Keratinocyte (primary cell): Measurements from ENCODE around the gene LRRC71.

Experiments
- EZH2 ChIP-seq: IDR thresholded peaks from one replicate; pipeline ENCODE4 v1.6.1; 2012; ENCODE audit warnings: inconsistent platforms, mild to moderate bottlenecking, low read length, moderate library complexity
- TF ChIP-seq, protein P1 (sequence below), 3 experiments: IDR thresholded peaks in 1 of 3; conservative IDR thresholded peaks in 1 of 3; optimal IDR thresholded peaks in 1 of 3; 2 replicates in 2 of 3; 3 replicates in 1 of 3; pipeline versions ENCODE3 to v1.5.1; 2011; ENCODE audit warnings: low read length in 3 of 3, mild to moderate bottlenecking in 3 of 3, moderate library complexity in 2 of 3, control low read depth in 1 of 3, inconsistent platforms in 1 of 3; ENCODE audit not compliant: insufficient read depth in 2 of 3; ENCODE audit errors: extremely low read depth in 1 of 3

DNA sequence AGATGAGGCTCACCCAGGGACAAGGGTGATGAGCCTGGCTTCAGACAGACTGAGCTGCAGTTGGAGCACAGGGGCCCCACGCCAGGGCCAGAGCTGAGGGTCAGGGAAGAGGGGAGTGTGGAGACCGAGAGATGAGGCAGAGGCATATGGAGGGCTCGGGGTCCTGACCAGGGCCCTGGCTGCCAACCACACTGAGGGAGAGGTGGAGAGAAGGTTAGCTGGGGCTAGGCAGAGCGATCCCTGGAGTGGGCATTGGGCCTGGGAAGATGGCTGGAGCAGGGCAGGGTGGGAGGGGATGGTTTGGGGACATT, 18.9 kb upstream of the LRRC71 start:
- TF ChIP-seq, protein P1, sequence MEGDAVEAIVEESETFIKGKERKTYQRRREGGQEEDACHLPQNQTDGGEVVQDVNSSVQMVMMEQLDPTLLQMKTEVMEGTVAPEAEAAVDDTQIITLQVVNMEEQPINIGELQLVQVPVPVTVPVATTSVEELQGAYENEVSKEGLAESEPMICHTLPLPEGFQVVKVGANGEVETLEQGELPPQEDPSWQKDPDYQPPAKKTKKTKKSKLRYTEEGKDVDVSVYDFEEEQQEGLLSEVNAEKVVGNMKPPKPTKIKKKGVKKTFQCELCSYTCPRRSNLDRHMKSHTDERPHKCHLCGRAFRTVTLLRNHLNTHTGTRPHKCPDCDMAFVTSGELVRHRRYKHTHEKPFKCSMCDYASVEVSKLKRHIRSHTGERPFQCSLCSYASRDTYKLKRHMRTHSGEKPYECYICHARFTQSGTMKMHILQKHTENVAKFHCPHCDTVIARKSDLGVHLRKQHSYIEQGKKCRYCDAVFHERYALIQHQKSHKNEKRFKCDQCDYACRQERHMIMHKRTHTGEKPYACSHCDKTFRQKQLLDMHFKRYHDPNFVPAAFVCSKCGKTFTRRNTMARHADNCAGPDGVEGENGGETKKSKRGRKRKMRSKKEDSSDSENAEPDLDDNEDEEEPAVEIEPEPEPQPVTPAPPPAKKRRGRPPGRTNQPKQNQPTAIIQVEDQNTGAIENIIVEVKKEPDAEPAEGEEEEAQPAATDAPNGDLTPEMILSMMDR (optimal IDR thresholded peaks at IDR 0.05 in 1 of 3, IDR thresholded peaks at IDR 0.05 in 1 of 3, conservative IDR thresholded peaks at IDR 0.05 in 1 of 3; ENCODE audit: extremely low read depth in 1 of 3, insufficient read depth in 2 of 3, low read length in 3 of 3) = no peak
- no peak for TF ChIP-seq EZH2
